Adipocyte (in vitro differentiated cells): Measurements from ENCODE around the gene TARS1.

Experiments used
- DNase-seq: peaks from one replicate; pipeline ENCODE4 v3.0.0-alpha.2; 2015; ENCODE audit warnings: low read depth
- H3K27me3 ChIP-seq: replicated peaks from 2 replicates; pipeline ENCODE4 v1.7.0; 2013; ENCODE audit warnings: mild to moderate bottlenecking, low read length, moderate library complexity; ENCODE audit not compliant: control insufficient read depth, insufficient read depth
- H3K36me3 ChIP-seq: 2 replicates; pipeline ENCODE4 v1.7.0; 2013; ENCODE audit warnings: low read length, mild to moderate bottlenecking, moderate library complexity; ENCODE audit not compliant: control insufficient read depth, insufficient read depth, severe bottlenecking
- H3K4me1 ChIP-seq: 2 replicates; pipeline ENCODE4 v1.7.0; 2013; ENCODE audit warnings: mild to moderate bottlenecking, low read length, moderate library complexity; ENCODE audit not compliant: control insufficient read depth, insufficient read depth
- H3K4me3 ChIP-seq: 2 replicates; pipeline ENCODE4 v1.7.0; 2013; ENCODE audit warnings: mild to moderate bottlenecking, low read length, moderate library complexity
- H3K9ac ChIP-seq: 2 replicates; pipeline ENCODE4 v1.7.0; 2013; ENCODE audit warnings: mild to moderate bottlenecking, low read length, moderate library complexity
- H3K9me3 ChIP-seq: 2 replicates; pipeline ENCODE4 v1.7.0; 2013; ENCODE audit warnings: mild to moderate bottlenecking, low read length, moderate library complexity; ENCODE audit not compliant: control insufficient read depth

The TARS1 gene

GRCh38 chr5:33440482-33441240, at the start of gene TARS1:
Gene TARS1 (plus strand): TSS chr5:33440965. CDS start chr5:33441087, 122 bp downstream.
- Histone ChIP-seq H3K4me1 (peaks cover 33% of the 10 kb centered on the region), H3K4me3 (peak within 1 kb of the TSS; percentile 95), H3K9me3 (no peaks in the 10 kb centered on the region), H3K9ac (peak within 1 kb of the TSS; percentile 98), H3K27me3 (no peaks in the 10 kb centered on the region), H3K36me3 (peaks cover 11% of the 10 kb centered on the region)
- peak; percentile 100 for DNase-seq

- no peaks in the 10 kb centered on the region for H3K27me3 ChIP-seq
- H3K4me1 ChIP-seq: peaks cover 11% of the 10 kb centered on the region
- H3K36me3 ChIP-seq: no peaks in the 10 kb centered on the region
- H3K4me3 ChIP-seq: no peak overlapping the region
- DNase-seq: no peak
- no peak overlapping the region for H3K9ac ChIP-seq
- no peaks in the 10 kb centered on the region for H3K9me3 ChIP-seq
These were observed 42.3 kb upstream of the TARS1 start for GRCh38 chr5:33398501-33398900.

GRCh38 chr5:33400675-33401074, 40.1 kb upstream of the TARS1 start:
- no peak for DNase-seq
- Histone ChIP-seq H3K9ac (no peak overlapping the region), H3K4me3 (no peak overlapping the region), H3K4me1 (peaks cover 11% of the 10 kb centered on the region), H3K27me3 (no peaks in the 10 kb centered on the region), H3K9me3 (no peaks in the 10 kb centered on the region), H3K36me3 (no peaks in the 10 kb centered on the region)

GRCh38 chr5:33401482-33402390, 39.0 kb upstream of the TARS1 start:
- Histone ChIP-seq H3K4me1 (peaks cover 11% of the 10 kb centered on the region), H3K9me3 (no peaks in the 10 kb centered on the region), H3K4me3 (no peak overlapping the region), H3K9ac (peak overlapping the region; percentile 34), H3K27me3 (no peaks in the 10 kb centered on the region), H3K36me3 (no peaks in the 10 kb centered on the region)
- peak; percentile 75 for DNase-seq

- Histone ChIP-seq H3K4me1 (peaks cover 11% of the 10 kb centered on the region), H3K4me3 (no peak overlapping the region), H3K36me3 (no peaks in the 10 kb centered on the region), H3K27me3 (no peaks in the 10 kb centered on the region), H3K9me3 (no peaks in the 10 kb centered on the region), H3K9ac (no peak overlapping the region)
- no peak for DNase-seq
These were observed 37.6 kb upstream of the TARS1 start for GRCh38 chr5:33403187-33403586.

- DNase-seq: peak; percentile 45
- Histone ChIP-seq H3K9me3 (no peaks in the 10 kb centered on the region), H3K4me3 (peak overlapping the region; percentile 57), H3K36me3 (no peaks in the 10 kb centered on the region), H3K27me3 (no peaks in the 10 kb centered on the region), H3K4me1 (peaks cover 10% of the 10 kb centered on the region), H3K9ac (peak overlapping the region; percentile 7)
These were observed 31.9 kb upstream of the TARS1 start for GRCh38 chr5:33408816-33409215.

- Histone ChIP-seq H3K9me3 (no peaks in the 10 kb centered on the region), H3K9ac (peak overlapping the region; percentile 7), H3K4me1 (peaks cover 10% of the 10 kb centered on the region), H3K36me3 (no peaks in the 10 kb centered on the region), H3K4me3 (peak overlapping the region; percentile 57), H3K27me3 (no peaks in the 10 kb centered on the region)
- peak; percentile 88 for DNase-seq
These were observed 31.2 kb upstream of the TARS1 start for GRCh38 chr5:33409435-33410170.

GRCh38 chr5:33410221-33410620, 30.5 kb upstream of the TARS1 start:
- Histone ChIP-seq H3K4me1 (peaks cover 10% of the 10 kb centered on the region), H3K9ac (no peak overlapping the region), H3K27me3 (no peaks in the 10 kb centered on the region), H3K9me3 (no peaks in the 10 kb centered on the region), H3K4me3 (no peak overlapping the region), H3K36me3 (no peaks in the 10 kb centered on the region)
- no peak for DNase-seq

- Histone ChIP-seq H3K36me3 (no peaks in the 10 kb centered on the region), H3K4me1 (peaks cover 10% of the 10 kb centered on the region), H3K27me3 (no peaks in the 10 kb centered on the region), H3K9me3 (no peaks in the 10 kb centered on the region), H3K9ac (no peak overlapping the region), H3K4me3 (no peak overlapping the region)
- DNase-seq: no peak
These were observed 29.3 kb upstream of the TARS1 start for GRCh38 chr5:33411498-33411897.

- no peaks in the 10 kb centered on the region for H3K9me3 ChIP-seq
- no peak overlapping the region for H3K9ac ChIP-seq
- H3K4me1 ChIP-seq: peaks cover 9% of the 10 kb centered on the region
- H3K36me3 ChIP-seq: no peaks in the 10 kb centered on the region
- no peak overlapping the region for H3K4me3 ChIP-seq
- H3K27me3 ChIP-seq: no peaks in the 10 kb centered on the region
- DNase-seq: no peak
These were observed 24.9 kb upstream of the TARS1 start for GRCh38 chr5:33415811-33416354.
